Measurements from ENCODE around the gene CYLD. TPM values are rescaled to one million over a fixed set of nuclear protein-coding genes. Genes with fewer than 3 reads are reported as not detected.

The CYLD gene
- total and polyA plus RNA-seq, 2 of the 4 experiments (the other 2 are of a cell fraction): 16.2 to 37.3 TPM

- Histone ChIP-seq H3K27me3 (ENCODE audit: control insufficient read depth, insufficient read depth, low read length) (no peaks in the 10 kb centered on the region), H4K91ac (ENCODE audit: insufficient read depth, low read depth, low read length) (no peak overlapping the region), H3K56ac (ENCODE audit: extremely low read depth, insufficient read depth, low read length) (no peak overlapping the region), H4K5ac (ENCODE audit: low read depth, low read length) (no peak overlapping the region), H3K9ac (ENCODE audit: low read depth, low read length) (no peak overlapping the region), H3K79me1 (ENCODE audit: low read depth in 1 of 2, low read length in 2 of 2) (no peaks in the 10 kb centered on the region), H3K14ac (replicated peaks; ENCODE audit: low read depth, low read length) (no peak overlapping the region), H3K9me3 (ENCODE audit: control insufficient read depth, insufficient read depth, low read length) (no peaks in the 10 kb centered on the region), H3K9me1 (ENCODE audit: insufficient read depth, low read length) (no peaks in the 10 kb centered on the region), H2BK5ac (ENCODE audit: low read depth, low read length, poor library complexity, severe bottlenecking) (no peak overlapping the region), H2BK15ac (ENCODE audit: low read depth, low read length) (no peak overlapping the region), H3K36me3 (ENCODE audit: control insufficient read depth, insufficient read depth, low read length) (peaks cover 3% of the 10 kb centered on the region; the same call in 1 of the 2 replicates), H3K4me2 (ENCODE audit: low read depth, low read length) (no peak overlapping the region), H2AK5ac (ENCODE audit: low read depth, low read length) (no peak overlapping the region), H4K8ac (ENCODE audit: low read depth in 2 of 2, low read length in 2 of 2) (no peak overlapping the region), H2BK20ac (ENCODE audit: low read depth, low read length) (no peak overlapping the region), H4K20me1 (ENCODE audit: insufficient read depth, low read length) (no peaks in the 10 kb centered on the region), H2AK9ac (replicated peaks; ENCODE audit: low read depth, low read length, poor library complexity) (no peak overlapping the region), H3K4me1 (ENCODE audit: control insufficient read depth, insufficient read depth, low read length) (peaks cover 4% of the 10 kb centered on the region), H3K27ac (ENCODE audit: insufficient read depth, low read length) (no peak overlapping the region), H2BK120ac (ENCODE audit: low read depth, low read length) (no peak overlapping the region), H2AFZ (replicated peaks; ENCODE audit: low read length, poor library complexity) (no peak overlapping the region), H3K4me3 (ENCODE audit: insufficient read depth, low read depth, low read length) (no peak overlapping the region), H3K18ac (ENCODE audit: low read depth, low read length) (no peak overlapping the region), H3K4ac (ENCODE audit: low read depth, low read length) (no peak overlapping the region), H3K23ac (ENCODE audit: low read depth, low read length) (no peak overlapping the region)
- ChIA-PET POLR2A (ENCODE audit: unreplicated experiment) (no interaction called here), CTCF (interaction anchor here (0.6 kb wide), 1 partner anchor 57 kb away, joined by 6 read pairs; no protein-coding TSS in a partner anchor)
- intact Hi-C loops (cut with micrococcal nuclease) (no loop called here), in situ Hi-C loops (cut with MboI; ENCODE audit: low sequenced_read_pairs) (loop anchor here (10.0 to 25.0 kb wide), 3 partner anchors 117 to 1185 kb away; partner anchors contain the start of gene SNX20), dilution Hi-C loops (cut with HindIII; ENCODE audit: low sequenced_read_pairs, unreplicated experiment) (no loop called here)
- BruUV-seq (replicated peaks): no TSS peak
- WGBS, 2 experiments (ENCODE audit: extremely low coverage in 2 of 2, insufficient read length in 1 of 2): 33% methylated on average over 1 of the region's 6 CpGs; no CpG with 5 or more reads in 1 of the 2 experiments
- TF ChIP-seq NFE2L2 (IDR thresholded peaks at IDR 0.05; ENCODE audit: low read depth, low read length) (no peak), CHD1 (IDR thresholded peaks at IDR 0.05; ENCODE audit: low read depth, low read length) (no peak), POLR2A (IDR thresholded peaks at IDR 0.05; ENCODE audit: low read depth, low read length) (no peak), CEBPB (IDR thresholded peaks at IDR 0.05; ENCODE audit: low read depth, low read length) (no peak), RFX5 (IDR thresholded peaks at IDR 0.05; ENCODE audit: low read depth, low read length) (no peak), FOS (IDR thresholded peaks at IDR 0.05; ENCODE audit: low read depth, low read length) (no peak), MAZ (IDR thresholded peaks at IDR 0.05; ENCODE audit: borderline replicate concordance, low read depth, low read length) (no peak), RAD21 (IDR thresholded peaks at IDR 0.05; ENCODE audit: low read length) (no peak), MXI1 (IDR thresholded peaks at IDR 0.05; ENCODE audit: borderline replicate concordance, low read depth, low read length) (no peak), USF2 (IDR thresholded peaks at IDR 0.05; ENCODE audit: low read depth, low read length) (no peak)
- ATAC-seq (ENCODE audit: low read depth) (no peak), DNase-seq (peak; percentile 81)
Measured at GRCh38 chr16:50802000-50802399, 60.1 kb downstream of the CYLD start.

Measured in IMR-90 (cell line).